NK-92 treated with Interleukin-12 subunit alpha and Interleukin-12 subunit beta, amount 100 ng/mL, for 24 hours (cell line): ENCODE measurements around the gene KRTAP13-4.

Experiments used
- DNase-seq: peaks from one replicate; lab custom pipeline; 2025; lab: John Stamatoyannopoulos, UW

KRTAP13-4 gene, protein sequence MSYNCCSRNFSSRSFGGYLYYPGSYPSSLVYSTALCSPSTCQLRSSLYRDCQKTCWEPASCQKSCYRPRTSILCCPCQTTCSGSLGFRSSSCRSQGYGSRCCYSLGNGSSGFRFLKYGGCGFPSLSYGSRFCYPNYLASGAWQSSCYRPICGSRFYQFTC

GRCh38 chr21:30430170-30430655, at the start of gene KRTAP13-4:
KRTAP13-4 (plus strand) TSS chr21:30430220; CDS start chr21:30430276, 56 bp downstream.
- DNase-seq, result no peak

DNA sequence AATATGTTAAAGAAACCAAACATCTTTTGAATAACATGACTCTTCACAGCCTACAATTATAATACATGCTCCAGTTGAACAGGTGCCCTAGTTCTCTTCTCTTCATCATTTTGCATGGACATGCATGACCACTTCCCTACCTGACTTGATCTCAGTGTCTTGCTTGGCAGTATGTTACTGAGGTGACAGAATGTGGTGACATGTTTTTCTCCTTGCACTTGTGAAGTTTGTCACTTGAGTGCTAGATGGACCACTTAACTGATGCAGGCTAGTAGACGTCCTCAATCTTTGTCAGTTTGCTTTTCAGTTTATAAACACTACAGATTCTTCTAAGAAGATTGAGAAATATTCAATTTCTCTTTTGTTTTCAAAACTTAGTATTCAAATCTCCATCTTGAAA, 47.8 kb upstream of the KRTAP13-4 start:
- no peak for DNase-seq

GRCh38 chr21:30391492-30392025, 38.5 kb upstream of the KRTAP13-4 start:
- no peak for DNase-seq

GRCh38 chr21:30395731-30396130, 34.3 kb upstream of the KRTAP13-4 start, which contains the start of gene KRTAP13-1:
KRTAP13-1 (plus strand) TSS chr21:30396031; CDS start chr21:30396087, 56 bp downstream.
- DNase-seq, result no peak

DNA sequence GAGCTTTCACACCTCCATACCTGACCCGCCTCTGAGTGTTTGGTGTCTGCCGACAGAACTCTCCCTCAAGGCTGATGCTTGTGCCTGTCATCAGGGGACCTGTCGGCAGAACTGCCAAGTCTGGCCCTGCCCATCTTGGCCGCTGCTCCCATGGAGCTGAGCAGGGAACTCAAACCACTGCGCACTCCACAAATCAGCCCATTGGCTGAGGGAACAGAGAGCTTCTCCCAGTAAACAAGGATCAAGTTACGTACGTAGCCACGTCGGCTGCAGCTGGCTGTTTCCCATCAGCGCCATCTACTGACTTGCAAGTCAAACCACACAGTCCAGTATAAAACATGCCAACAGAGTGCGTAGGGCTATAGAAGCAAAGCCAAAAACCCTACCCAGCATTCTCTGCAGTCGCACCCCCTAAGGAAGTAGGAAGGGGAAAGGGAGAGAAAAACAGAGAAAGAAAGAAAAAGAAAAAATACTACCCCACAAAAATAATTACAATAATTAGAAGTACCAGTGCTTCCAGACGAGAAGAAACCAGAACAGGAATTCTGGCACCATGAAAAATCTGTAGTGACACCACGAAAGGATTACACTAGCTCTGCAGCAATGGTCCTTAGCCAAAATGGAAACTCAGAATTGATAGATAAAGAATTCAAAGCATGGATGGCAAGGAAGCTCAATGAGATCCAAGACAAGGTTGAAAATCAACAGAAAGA, 21.1 kb upstream of the KRTAP13-4 start:
- no peak for DNase-seq

DNA sequence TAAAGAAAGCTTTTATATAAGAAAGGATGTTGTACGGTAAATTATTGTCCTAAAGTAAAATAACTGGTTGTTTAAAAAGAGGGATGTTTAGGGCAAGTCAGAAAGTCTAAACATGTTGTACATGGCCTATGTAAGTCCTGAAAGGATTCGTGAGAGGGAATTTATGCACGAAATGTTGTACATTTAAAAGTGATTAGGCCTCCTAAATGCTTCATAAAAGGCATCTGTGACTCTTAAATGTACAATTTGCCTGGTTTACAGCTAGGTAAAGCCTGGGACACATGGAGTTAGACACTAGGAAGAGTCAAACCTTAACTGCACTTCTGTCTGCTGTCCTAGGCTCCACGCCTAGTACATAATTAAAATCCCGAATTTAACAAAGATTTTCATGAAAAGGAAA, 14.0 kb upstream of the KRTAP13-4 start:
- no peak for DNase-seq

- no peak for DNase-seq
Measured at GRCh38 chr21:30425826-30426225, 4.2 kb upstream of the KRTAP13-4 start, which contains the start of gene KRTAP13-3. KRTAP13-3 (minus strand) TSS chr21:30425926; CDS start chr21:30425912, 14 bp downstream.

GRCh38 chr21:30426731-30427130, 3.3 kb upstream of the KRTAP13-4 start:
- no peak for DNase-seq

GRCh38 chr21:30434033-30434631, 4.1 kb downstream of the KRTAP13-4 start:
- DNase-seq, result no peak

GRCh38 chr21:30437010-30437565, 7.1 kb downstream of the KRTAP13-4 start:
- no peak for DNase-seq

DNA sequence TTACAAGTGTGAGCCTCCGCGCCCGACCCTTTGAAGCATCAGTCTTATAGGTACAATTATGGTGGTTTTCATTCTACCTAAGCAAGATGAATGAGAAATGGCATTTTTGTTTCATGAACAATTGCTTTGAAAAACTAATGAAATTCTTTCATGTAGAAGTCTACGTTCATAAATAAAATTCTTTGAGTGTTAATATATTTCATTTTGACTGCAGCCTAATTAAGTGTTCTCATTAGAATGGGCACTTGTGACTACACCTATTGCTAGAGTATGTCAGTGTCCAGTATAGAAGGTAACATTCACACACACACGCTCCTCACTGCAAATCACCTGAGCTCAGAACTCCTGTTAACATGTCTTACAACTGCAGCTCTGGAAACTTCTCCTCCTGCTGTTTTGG, 10.0 kb downstream of the KRTAP13-4 start, which contains the start of gene KRTAP15-1:
Gene KRTAP15-1 (plus strand): TSS at position 301 of the 400 bp plus-strand sequence. CDS start 53 bp downstream, at position 354.
- DNase-seq, result no peak

DNA sequence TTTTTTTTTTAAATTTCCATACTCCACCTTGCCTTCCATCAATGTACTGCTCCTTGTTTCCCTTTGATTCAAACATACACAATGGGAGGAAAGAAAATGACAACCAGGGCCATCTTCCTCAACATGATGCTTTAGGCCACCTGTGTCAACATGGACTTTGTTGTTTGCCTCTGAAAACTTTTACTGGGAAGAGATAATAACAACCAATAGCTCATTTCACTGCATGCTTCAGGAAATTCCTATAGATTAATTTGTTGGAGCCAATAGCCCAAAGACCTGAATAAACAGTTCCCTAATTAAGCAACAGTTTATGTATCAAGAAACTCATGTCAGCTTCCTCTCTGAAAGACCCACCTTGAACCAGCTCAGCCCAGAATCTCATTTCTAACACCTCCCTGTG, 13.2 kb downstream of the KRTAP13-4 start:
- DNase-seq, result no peak

DNA sequence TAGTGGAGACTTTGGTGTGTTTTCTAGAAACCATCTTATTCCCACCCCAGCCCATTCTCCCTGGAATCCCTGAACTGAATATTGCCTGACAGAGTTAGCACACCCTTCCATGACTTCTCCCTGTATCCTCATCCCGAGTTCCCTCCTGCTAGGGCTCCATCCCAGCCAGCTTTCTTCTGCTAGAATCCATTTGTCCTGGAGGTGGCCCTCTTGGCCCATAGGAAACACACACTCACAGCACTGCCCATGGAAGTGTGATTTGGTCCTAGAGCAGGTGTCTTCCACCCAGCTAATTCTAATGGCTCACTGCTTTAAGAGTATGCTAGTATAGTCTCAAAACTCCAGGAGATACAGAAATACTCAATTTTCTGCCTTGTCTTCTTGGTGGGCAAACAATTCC, 14.2 kb downstream of the KRTAP13-4 start:
- no peak for DNase-seq

DNA sequence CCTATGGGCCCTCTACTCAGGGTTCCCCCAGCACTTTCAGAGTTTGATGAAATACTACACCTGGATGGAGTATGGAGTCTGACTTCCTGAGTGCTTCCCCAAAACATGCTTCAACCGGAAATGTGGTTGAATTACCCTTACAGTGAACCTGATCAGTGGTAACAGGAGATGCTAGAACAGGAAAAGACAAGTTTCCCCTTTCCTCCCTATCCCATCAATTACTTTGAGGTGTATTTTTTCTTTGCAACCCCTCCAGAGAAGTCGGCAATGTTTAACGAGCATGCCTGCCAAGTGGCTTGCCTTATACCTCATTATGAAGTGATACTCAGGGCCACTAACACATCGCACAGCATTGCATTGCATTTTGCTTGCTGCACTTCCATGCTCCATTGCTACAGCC, 17.0 kb downstream of the KRTAP13-4 start:
- DNase-seq, result no peak

- DNase-seq, result no peak
Measured at GRCh38 chr21:30448514-30448913, 18.5 kb downstream of the KRTAP13-4 start.

GRCh38 chr21:30463713-30464112, 33.7 kb downstream of the KRTAP13-4 start:
- no peak for DNase-seq

- DNase-seq, result no peak
Measured at GRCh38 chr21:30468900-30469714, 39.1 kb downstream of the KRTAP13-4 start.

DNA sequence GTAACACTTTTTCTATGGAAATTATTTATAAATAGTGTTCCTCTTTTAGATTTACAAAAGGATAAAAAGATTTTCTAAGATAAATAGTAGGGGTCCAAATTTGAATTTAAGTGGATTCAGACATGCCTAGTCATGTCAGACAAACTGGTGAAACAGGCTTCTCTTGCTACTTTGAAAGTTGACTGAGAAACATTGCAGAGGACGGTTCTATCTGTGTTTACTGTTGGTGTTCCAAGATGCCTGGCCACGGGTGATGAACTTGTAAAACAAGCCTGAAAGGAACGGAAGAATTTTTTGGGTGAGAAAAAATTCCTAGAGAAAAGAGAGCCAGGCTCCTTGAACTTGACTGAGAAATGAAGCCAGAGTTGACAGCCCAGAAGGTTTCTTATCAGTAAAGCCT, 48.0 kb downstream of the KRTAP13-4 start:
- DNase-seq, result no peak

DNA sequence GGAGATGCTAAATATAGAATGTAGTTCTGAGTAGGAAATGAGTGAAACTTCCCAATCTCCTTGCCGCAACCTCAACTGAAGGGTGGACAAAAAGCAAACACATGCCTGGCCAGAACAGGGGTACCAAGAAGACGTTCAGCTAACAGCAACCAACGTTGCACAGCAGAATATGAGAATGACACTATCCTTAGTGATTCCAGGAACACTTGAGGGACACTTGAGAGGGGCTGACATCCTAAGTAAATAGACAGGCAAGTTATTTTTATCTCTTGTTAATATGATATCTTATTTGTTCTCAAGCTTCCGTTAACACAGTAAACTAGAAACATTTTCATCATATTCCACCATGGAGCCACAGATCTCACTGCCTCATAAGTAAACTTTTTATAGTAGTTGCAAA, 49.2 kb downstream of the KRTAP13-4 start:
- no peak for DNase-seq

DNA sequence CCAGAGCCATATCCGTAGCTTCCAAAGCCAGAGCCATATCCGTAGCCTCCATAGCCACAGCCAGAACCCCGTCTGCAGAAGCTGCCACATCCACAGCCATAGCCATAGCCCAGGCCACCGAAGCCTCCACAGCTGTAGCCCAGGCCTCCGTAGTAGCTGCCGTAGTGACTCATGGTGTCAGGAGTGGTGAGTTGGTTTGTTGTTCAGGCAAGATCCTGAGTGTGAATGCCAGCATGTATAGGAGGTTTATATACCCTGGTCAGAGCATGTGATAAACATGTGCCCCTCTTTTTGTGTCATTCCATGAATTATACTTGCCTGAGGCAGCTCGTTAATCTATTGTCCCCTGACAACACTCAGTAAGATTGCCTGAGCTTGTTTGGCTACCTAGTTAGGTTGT, 50.1 kb downstream of the KRTAP13-4 start, which contains the start of gene KRTAP19-1:
Gene KRTAP19-1 (minus strand): TSS at position 223 of the 400 bp plus-strand sequence. CDS start 50 bp downstream, at position 173.
- DNase-seq, result no peak
